Activated naive CD4-positive, alpha-beta T cell treated with Interleukin-2 at 50 U/mL for 16 hours (primary cell): ENCODE measurements around the gene POC1B.

ENCODE experiments used
- DNase-seq: peaks from one replicate; pipeline ENCODE4 v3.0.0-alpha.2; 2020

POC1B gene

GRCh38 chr12:89379839-89380467 is 145.9 kb downstream of the POC1B start:
- no peak for DNase-seq

DNA sequence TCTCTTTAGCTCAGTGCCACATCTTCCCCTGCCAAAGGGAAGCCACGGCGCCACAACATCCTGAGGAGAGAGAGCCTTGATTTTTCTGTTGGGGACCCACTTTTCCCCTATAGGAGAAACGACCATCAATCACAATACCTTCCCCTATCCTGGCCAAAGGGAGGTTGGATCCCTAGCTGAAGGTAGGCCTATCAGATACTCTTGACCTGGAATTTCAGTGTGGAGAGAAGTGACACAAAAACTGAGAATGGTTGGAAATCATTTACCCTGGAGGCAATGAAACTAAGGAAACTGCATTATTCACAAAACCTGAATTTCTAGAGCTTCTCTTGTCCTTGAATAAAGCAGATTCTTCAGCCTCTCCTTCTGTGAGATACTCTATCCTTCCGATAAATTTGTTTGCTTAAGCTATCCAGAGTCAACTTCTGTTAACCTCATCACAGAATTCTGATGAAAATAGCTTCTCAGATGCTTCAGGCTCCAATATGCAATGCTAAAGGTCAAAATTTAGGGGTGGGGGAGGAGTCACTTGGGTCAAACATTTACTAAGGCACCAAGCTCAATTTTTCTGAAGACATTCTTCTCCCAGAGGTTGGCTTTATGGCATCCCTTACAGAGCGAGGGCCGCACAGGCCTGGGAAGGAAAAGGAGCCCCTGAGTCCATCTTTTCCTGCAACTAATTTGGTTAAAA is 146.6 kb downstream of the POC1B start:
- DNase-seq, result no peak

DNA sequence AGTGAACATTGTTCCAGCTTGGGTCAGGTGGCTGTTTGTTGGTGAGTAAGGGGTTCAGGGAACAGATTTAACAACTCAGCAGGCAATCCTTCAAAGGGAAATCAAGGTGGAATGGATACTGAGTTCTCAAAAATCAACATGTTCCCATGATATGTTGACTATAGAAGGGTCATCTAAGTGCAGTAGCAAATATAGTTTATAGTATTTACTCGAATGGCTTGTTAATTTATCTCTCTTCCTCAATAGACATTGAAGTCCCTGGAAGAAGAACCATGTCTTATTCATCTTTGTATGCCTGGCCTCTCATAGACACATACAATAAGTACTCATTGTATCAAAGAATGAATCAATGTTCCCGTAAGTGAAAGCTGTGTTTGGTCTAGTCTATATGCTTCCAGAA is 149.0 kb downstream of the POC1B start:
- no peak for DNase-seq

- DNase-seq, result no peak
Observed at GRCh38 chr12:89376202-89376529, 149.7 kb downstream of the POC1B start.

DNA sequence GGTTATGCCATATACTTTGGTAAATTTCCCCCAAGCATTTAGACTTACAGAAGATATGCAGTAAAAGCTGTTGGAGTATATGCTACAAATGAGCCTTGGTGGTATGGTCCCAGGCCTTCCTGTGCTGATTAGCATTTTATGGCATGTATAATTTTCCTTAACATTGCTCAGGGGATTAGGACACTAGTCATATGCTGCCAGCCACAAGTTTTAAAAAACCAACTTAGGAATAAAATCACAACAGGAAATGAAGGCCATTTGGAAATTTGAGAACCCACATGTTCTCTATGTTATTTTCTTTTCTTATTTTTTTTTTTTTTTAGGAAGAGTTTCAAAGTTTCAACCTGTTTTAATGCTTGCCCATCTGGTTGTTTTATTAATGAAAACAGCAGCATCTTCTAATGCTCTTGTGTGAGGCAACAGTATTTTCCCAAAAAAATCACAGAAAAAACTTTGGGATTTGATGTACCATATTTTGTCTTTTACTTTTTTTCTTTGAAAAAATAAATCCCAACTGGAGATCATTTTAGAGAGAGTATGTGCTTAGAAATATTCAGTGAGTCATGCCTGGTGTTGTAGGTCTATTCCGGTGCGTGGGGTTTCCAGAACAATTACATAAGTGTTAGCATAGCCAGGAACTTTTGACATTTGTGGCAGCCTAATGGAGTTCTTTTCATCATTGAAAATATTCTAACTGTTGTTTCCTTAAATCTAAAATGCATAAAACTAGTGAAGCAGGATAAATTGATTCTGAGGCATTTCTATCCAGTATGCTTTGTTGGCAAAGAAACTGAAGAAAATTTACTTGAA is 151.9 kb downstream of the POC1B start:
- DNase-seq, result no peak

GRCh38 chr12:89372584-89373370 is 153.1 kb downstream of the POC1B start:
- DNase-seq, result no peak

- no peak for DNase-seq
Observed at GRCh38 chr12:89370850-89371249, 155.0 kb downstream of the POC1B start.

DNA sequence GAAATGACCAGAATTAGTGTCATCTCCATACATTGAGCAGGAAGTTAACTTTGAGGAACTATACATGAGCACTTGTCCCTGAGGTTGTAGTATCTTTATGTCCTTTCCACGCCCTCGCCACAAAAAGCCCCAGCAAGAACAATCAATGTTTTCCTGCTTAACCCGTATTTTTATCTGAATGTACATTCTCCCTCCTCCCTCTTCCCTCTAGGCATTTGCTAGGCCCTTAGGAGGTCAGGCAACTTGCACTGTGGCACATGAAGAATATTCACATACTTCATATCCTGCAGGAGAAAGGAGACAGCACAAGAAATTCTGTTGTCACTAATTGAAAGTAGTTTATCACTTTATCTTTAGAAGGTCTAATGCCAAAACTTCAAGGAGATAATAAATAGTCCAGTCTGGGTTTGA is 155.4 kb downstream of the POC1B start:
- no peak for DNase-seq
